Stimulated activated CD4-positive, alpha-beta T cell treated with anti-CD3 and anti-CD28 coated beads, Interleukin-1b, Interleukin-23, amount 100 ng/mL, for 24 hours (primary cell): ENCODE results near the gene PHACTR1.
A peak's percentile ranks its signal among the peaks of the same experiment; 100 is the strongest.

Experiments used
- DNase-seq, 4 experiments: peaks; one replicate each; pipeline ENCODE4 v3.0.0-alpha.2; 2020; ENCODE audit warnings: low read depth in 4 of 4, low spot score in 1 of 4

The PHACTR1 gene

GRCh38 chr6:13336553-13336952 lies 620.0 kb downstream of the PHACTR1 start:
- peak; percentile 57 to 76 (median 67) for DNase-seq

GRCh38 chr6:13338038-13338437 lies 621.5 kb downstream of the PHACTR1 start:
- no peak for DNase-seq
